GM23338 (cell line): ENCODE results near the gene MCUR1. TPM values are rescaled to one million over a fixed set of nuclear protein-coding genes. Genes with fewer than 3 reads are reported as not detected.

Experiments used
- ATAC-seq: fragments of 200-7000 bp; cut with Tn5 transposase; 3 replicates; pipeline ENCODE4 v1.9.1; 2020
- DNase-seq: peaks from one replicate; pipeline ENCODE4 v3.0.0-alpha.2; 2015; ENCODE audit warnings: low spot score
- H2AFZ ChIP-seq: fragments of 200-600 bp; sonication (generic); 2 replicates; pipeline ENCODE4 v1.8.0; 2016; ENCODE audit warnings: antibody characterized with exemption, mild to moderate bottlenecking, moderate library complexity
- H3F3A ChIP-seq: fragments of 200-600 bp; sonication (generic); replicated peaks from 2 replicates; pipeline ENCODE4 v1.8.0; 2017; ENCODE audit warnings: antibody characterized with exemption, mixed run types, low read depth
- H3K27ac ChIP-seq: fragments of 200-600 bp; sonication (generic); 2 replicates; pipeline ENCODE4 v1.6.1; 2016; ENCODE audit warnings: low read depth
- H3K27me3 ChIP-seq: fragments of 200-600 bp; sonication (generic); 2 replicates; pipeline ENCODE4 v1.8.0; 2016; ENCODE audit warnings: mild to moderate bottlenecking, mixed run types, moderate library complexity; ENCODE audit not compliant: insufficient read depth
- H3K36me3 ChIP-seq: fragments of 200-600 bp; sonication (generic); 2 replicates; pipeline ENCODE4 v1.8.0; 2016; ENCODE audit warnings: mild to moderate bottlenecking; ENCODE audit not compliant: insufficient read depth
- H3K4me1 ChIP-seq: fragments of 200-600 bp; sonication (generic); 2 replicates; pipeline ENCODE4 v1.8.0; 2016; ENCODE audit warnings: mild to moderate bottlenecking, moderate library complexity; ENCODE audit not compliant: insufficient read depth
- H3K4me2 ChIP-seq: fragments of 200-600 bp; sonication (generic); 2 replicates; pipeline ENCODE4 v1.7.1; 2017; ENCODE audit warnings: mixed run types
- H3K4me3 ChIP-seq: fragments of 200-600 bp; sonication (generic); 2 replicates; pipeline ENCODE4 v1.6.1; 2016; ENCODE audit warnings: mixed run types
- H3K79me2 ChIP-seq: fragments of 200-600 bp; sonication (generic); replicated peaks from 2 replicates; pipeline ENCODE4 v1.8.0; 2017; ENCODE audit warnings: mild to moderate bottlenecking; ENCODE audit not compliant: insufficient read depth
- H3K9me2 ChIP-seq: fragments of 200-600 bp; sonication (generic); 2 replicates; pipeline ENCODE4 v1.8.0; 2017; ENCODE audit not compliant: insufficient read depth
- H4K20me1 ChIP-seq: fragments of 200-600 bp; sonication (generic); replicated peaks from 2 replicates; pipeline ENCODE4 v1.8.0; 2017; ENCODE audit warnings: mild to moderate bottlenecking; ENCODE audit not compliant: insufficient read depth
- H3K27ac Mint-ChIP-seq: 2 replicates; pipeline ENCODE4 v1.8.0; 2020; ENCODE audit warnings: inconsistent platforms, mild to moderate bottlenecking, moderate library complexity, mixed read lengths
- H3K27me3 Mint-ChIP-seq: 3 replicates; pipeline ENCODE4 v1.8.0; 2022; ENCODE audit warnings: low read depth, mild to moderate bottlenecking, moderate library complexity, mixed read lengths, inconsistent platforms; ENCODE audit not compliant: insufficient read depth, poor library complexity
- H3K36me3 Mint-ChIP-seq: 3 replicates; pipeline ENCODE4 v1.8.0; 2021; ENCODE audit warnings: low read depth, mild to moderate bottlenecking, inconsistent platforms, moderate library complexity, mixed read lengths
- H3K4me1 Mint-ChIP-seq: 3 replicates; pipeline ENCODE4 v1.8.0; 2020; ENCODE audit warnings: mild to moderate bottlenecking, inconsistent platforms, mixed read lengths
- H3K4me3 Mint-ChIP-seq: 3 replicates; pipeline ENCODE4 v1.8.0; 2021; ENCODE audit warnings: moderate library complexity, mild to moderate bottlenecking, inconsistent platforms, mixed read lengths
- H3K9me3 Mint-ChIP-seq: 3 replicates; pipeline ENCODE4 v1.8.0; 2020; ENCODE audit warnings: moderate library complexity, mild to moderate bottlenecking, inconsistent platforms, mixed read lengths
- CREB1 ChIP-seq: fragments of 250-450 bp; sonication (Bioruptor Pico); IDR thresholded peaks from 2 replicates; pipeline ENCODE4 v1.5.0; 2020; ENCODE audit warnings: low read depth, mild to moderate bottlenecking, moderate library complexity
- CTCF ChIP-seq, 2 experiments: fragments of 200-600 bp in 1 of 2; sonication (generic) in 1 of 2; conservative IDR thresholded peaks; 2 replicates each; pipeline versions ENCODE4 v1.5.1 to v1.6.1; 2016 to 2017; ENCODE audit warnings: antibody characterized with exemption in 2 of 2, low read depth in 2 of 2, mild to moderate bottlenecking in 2 of 2, moderate library complexity in 1 of 2
- ETS1 ChIP-seq: IDR thresholded peaks from 2 replicates; pipeline ENCODE4 v1.6.1; 2016; ENCODE audit warnings: antibody characterized with exemption
- EZH2 ChIP-seq: fragments of 200-600 bp; sonication (generic); IDR thresholded peaks from one replicate; pipeline ENCODE4 v1.8.0; 2017; ENCODE audit warnings: antibody characterized with exemption, mild to moderate bottlenecking, low read depth; ENCODE audit not compliant: unreplicated experiment
- EZH2phosphoT487 ChIP-seq: fragments of 200-600 bp; sonication (generic); IDR thresholded peaks from one replicate; pipeline ENCODE4 v1.8.1; 2018; ENCODE audit warnings: antibody characterized with exemption; ENCODE audit not compliant: unreplicated experiment
- JUNB ChIP-seq: IDR thresholded peaks from one replicate; pipeline ENCODE4 v1.6.1; 2016; ENCODE audit warnings: antibody characterized with exemption; ENCODE audit not compliant: unreplicated experiment
- NANOG ChIP-seq: IDR thresholded peaks from 2 replicates; pipeline ENCODE4 v1.6.1; 2016; ENCODE audit warnings: antibody characterized with exemption, borderline replicate concordance
- POLR2AphosphoS5 ChIP-seq: IDR thresholded peaks from 2 replicates; pipeline ENCODE4 v1.6.1; 2016; ENCODE audit warnings: antibody characterized with exemption, low read depth
- REST ChIP-seq: IDR thresholded peaks from one replicate; pipeline ENCODE4 v1.6.1; 2018; ENCODE audit warnings: antibody characterized with exemption; ENCODE audit not compliant: unreplicated experiment
- STAT1 ChIP-seq: IDR thresholded peaks from one replicate; pipeline ENCODE4 v1.6.1; 2016; ENCODE audit warnings: antibody characterized with exemption; ENCODE audit not compliant: unreplicated experiment
- ZNF331 ChIP-seq: fragments of 250-450 bp; sonication (Bioruptor Pico); IDR thresholded peaks from 2 replicates; pipeline ENCODE4 v1.5.0; 2020; ENCODE audit warnings: low read depth, mild to moderate bottlenecking, moderate library complexity
- polyA plus RNA-seq: library from polyadenylated mRNA; unstranded; fragments of >200 nt; fragmentation: Nextera tagmentation; extraction: Ambion mirVana; gene quantifications from 2 replicates; pipeline ENCODE4 v1.2.1, GENCODE V29; 2016
- total RNA-seq: library from RNA; depleted of rRNA; stranded (reverse); fragments of >200 nt; shearing (Covaris generic); gene quantifications from 2 replicates; pipeline ENCODE4 v1.2.3, GENCODE V29; 2014

MCUR1 gene
- total and polyA plus RNA-seq, 2 experiments from 2014 or later, result 21.0 to 65.3 TPM

- no peak for TF ChIP-seq ETS1
- TF ChIP-seq ZNF331 (CRISPR knock-in tag), result no peak
- TF ChIP-seq JUNB, result no peak
- no peak for TF ChIP-seq CTCF (conservative IDR thresholded peaks at IDR 0.05; ENCODE audit: low read depth in 2 of 2)
- no peak for TF ChIP-seq STAT1
- TF ChIP-seq REST, result no peak
- TF ChIP-seq POLR2AphosphoS5, result no peak
These were observed 2.6 kb downstream of the MCUR1 start (continued) for GRCh38 chr6:13811627-13812358.

GRCh38 chr6:13810688-13811446 is 3.5 kb downstream of the MCUR1 start:
- H3K36me3 ChIP-seq, result 0 out of 2 replicates have a peak, but pooled peaks cover 2% of the 10 kb centered on the region
- H3K4me1 ChIP-seq, result peaks cover 23% of the 10 kb centered on the region
- Mint-ChIP-seq H3K9me3 (no peaks in the 10 kb centered on the region), H3K27ac (no peak overlapping the region), H3K4me1 (peaks cover 26% of the 10 kb centered on the region), H3K4me3 (no peak overlapping the region), H3K36me3 (peaks cover 10% of the 10 kb centered on the region; the same call in 2 of the 3 replicates), H3K27me3 (no peaks in the 10 kb centered on the region)
- no peak for DNase-seq
- no peaks in the 10 kb centered on the region for H3F3A ChIP-seq
- no peak overlapping the region for H2AFZ ChIP-seq
- ATAC-seq, result no peak
- no peak overlapping the region for H3K4me2 ChIP-seq
- H3K27ac ChIP-seq, result no peak overlapping the region; the same call in 1 of the 2 replicates
- no peak overlapping the region for H3K4me3 ChIP-seq
- H4K20me1 ChIP-seq, result peaks cover 52% of the 10 kb centered on the region
- peaks cover 72% of the 10 kb centered on the region for H3K79me2 ChIP-seq
- no peaks in the 10 kb centered on the region for H3K9me2 ChIP-seq
- no peaks in the 10 kb centered on the region for H3K27me3 ChIP-seq
- TF ChIP-seq ETS1 (no peak), EZH2phosphoT487 (no peak), NANOG (no peak), STAT1 (no peak), POLR2AphosphoS5 (no peak), CREB1 (no peak), CTCF (conservative IDR thresholded peaks at IDR 0.05; ENCODE audit: low read depth in 2 of 2) (no peak), EZH2 (no peak), ZNF331 (CRISPR knock-in tag) (no peak), JUNB (no peak)
